Mammary epithelial cell (primary cell): Measurements from ENCODE around the gene RGL1.

Experiments used
- EZH2 ChIP-seq: IDR thresholded peaks from 2 replicates; pipeline ENCODE4 v1.6.1; 2012; ENCODE audit warnings: low read length, inconsistent platforms, borderline replicate concordance
- TF ChIP-seq, protein P1 (sequence below), 2 donors: IDR thresholded peaks in 1 of 2; conservative IDR thresholded peaks in 1 of 2; 2 replicates each; pipeline ENCODE4 v1.5.1; 2011 to 2012; ENCODE audit warnings: inconsistent platforms in 2 of 2, low read length in 2 of 2, mild to moderate bottlenecking in 2 of 2, control low read depth in 1 of 2, low read depth in 1 of 2; ENCODE audit not compliant: insufficient read depth in 1 of 2; ENCODE audit errors: extremely low read depth in 1 of 2

- TF ChIP-seq, protein P1, sequence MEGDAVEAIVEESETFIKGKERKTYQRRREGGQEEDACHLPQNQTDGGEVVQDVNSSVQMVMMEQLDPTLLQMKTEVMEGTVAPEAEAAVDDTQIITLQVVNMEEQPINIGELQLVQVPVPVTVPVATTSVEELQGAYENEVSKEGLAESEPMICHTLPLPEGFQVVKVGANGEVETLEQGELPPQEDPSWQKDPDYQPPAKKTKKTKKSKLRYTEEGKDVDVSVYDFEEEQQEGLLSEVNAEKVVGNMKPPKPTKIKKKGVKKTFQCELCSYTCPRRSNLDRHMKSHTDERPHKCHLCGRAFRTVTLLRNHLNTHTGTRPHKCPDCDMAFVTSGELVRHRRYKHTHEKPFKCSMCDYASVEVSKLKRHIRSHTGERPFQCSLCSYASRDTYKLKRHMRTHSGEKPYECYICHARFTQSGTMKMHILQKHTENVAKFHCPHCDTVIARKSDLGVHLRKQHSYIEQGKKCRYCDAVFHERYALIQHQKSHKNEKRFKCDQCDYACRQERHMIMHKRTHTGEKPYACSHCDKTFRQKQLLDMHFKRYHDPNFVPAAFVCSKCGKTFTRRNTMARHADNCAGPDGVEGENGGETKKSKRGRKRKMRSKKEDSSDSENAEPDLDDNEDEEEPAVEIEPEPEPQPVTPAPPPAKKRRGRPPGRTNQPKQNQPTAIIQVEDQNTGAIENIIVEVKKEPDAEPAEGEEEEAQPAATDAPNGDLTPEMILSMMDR (conservative IDR thresholded peaks at IDR 0.05 in 1 of 2, IDR thresholded peaks at IDR 0.05 in 1 of 2; ENCODE audit: extremely low read depth in 1 of 2, insufficient read depth in 1 of 2, low read depth in 1 of 2, low read length in 2 of 2): no peak
- no peak for TF ChIP-seq EZH2
These were observed 163.0 kb downstream of the RGL1 start for GRCh38 chr1:183967914-183968313.
